ENCODE data around the gene INSYN1. TPM values are rescaled to one million over a fixed set of nuclear protein-coding genes. Genes with fewer than 3 reads are reported as not detected.

Gene INSYN1
- polyA plus RNA-seq, 1 donor from 2014 or later = 21.3 TPM

DNA sequence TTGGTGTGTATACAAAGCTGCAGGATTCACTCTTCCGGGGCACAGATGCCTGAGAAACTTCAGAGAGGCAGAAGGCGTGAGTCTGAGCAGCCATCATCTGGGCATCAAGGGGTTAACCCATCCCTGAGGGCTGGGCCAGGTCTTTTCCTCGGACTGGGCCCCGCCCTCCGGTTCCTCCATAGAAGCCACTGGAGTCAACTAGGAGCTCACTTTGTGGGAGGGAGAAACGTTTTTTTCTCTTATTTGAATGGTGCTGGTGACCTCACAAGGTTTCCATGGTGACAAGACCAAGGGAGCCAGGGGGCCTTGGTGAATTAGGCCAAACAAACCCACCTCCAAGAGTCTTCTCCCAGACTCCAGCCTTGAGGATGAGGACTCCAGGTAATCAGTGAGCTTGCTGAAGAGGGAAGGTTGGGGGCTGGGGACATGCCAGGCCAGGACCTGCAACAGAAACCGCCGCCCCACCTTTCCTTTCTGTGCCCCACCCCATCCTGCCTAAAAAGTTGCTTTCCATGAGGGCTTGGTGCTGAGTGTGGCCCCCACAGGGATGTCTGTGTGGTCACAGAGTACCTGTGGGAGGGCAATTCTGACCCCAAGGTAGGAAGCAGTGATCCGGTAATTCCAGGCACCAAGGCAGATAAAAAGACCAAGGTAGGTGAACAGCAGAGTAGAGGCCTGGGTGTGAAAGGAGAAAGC is 14.8 kb upstream of the INSYN1 start:
- H3K4me2 ChIP-seq (ENCODE audit: low read length) = no peak overlapping the region
- no peaks in the 10 kb centered on the region for H3K27me3 ChIP-seq (ENCODE audit: insufficient read depth, low read depth, low read length)
- no peaks in the 10 kb centered on the region for H3K9me3 ChIP-seq (ENCODE audit: low read length)
- H3K4me3 ChIP-seq (ENCODE audit: low read length) = no peak overlapping the region
- H3F3A ChIP-seq (ENCODE audit: insufficient read depth, low read length, poor library complexity, severe bottlenecking) = no peaks in the 10 kb centered on the region
- no peak overlapping the region for H3K9ac ChIP-seq (ENCODE audit: low read length)
- no peaks in the 10 kb centered on the region for H3K9me2 ChIP-seq (ENCODE audit: insufficient read depth, low read length)
- H4K20me1 ChIP-seq (ENCODE audit: insufficient read depth) = no peaks in the 10 kb centered on the region
- no peak overlapping the region for H3K27ac ChIP-seq (ENCODE audit: low read length)
- TF ChIP-seq, protein P1, sequence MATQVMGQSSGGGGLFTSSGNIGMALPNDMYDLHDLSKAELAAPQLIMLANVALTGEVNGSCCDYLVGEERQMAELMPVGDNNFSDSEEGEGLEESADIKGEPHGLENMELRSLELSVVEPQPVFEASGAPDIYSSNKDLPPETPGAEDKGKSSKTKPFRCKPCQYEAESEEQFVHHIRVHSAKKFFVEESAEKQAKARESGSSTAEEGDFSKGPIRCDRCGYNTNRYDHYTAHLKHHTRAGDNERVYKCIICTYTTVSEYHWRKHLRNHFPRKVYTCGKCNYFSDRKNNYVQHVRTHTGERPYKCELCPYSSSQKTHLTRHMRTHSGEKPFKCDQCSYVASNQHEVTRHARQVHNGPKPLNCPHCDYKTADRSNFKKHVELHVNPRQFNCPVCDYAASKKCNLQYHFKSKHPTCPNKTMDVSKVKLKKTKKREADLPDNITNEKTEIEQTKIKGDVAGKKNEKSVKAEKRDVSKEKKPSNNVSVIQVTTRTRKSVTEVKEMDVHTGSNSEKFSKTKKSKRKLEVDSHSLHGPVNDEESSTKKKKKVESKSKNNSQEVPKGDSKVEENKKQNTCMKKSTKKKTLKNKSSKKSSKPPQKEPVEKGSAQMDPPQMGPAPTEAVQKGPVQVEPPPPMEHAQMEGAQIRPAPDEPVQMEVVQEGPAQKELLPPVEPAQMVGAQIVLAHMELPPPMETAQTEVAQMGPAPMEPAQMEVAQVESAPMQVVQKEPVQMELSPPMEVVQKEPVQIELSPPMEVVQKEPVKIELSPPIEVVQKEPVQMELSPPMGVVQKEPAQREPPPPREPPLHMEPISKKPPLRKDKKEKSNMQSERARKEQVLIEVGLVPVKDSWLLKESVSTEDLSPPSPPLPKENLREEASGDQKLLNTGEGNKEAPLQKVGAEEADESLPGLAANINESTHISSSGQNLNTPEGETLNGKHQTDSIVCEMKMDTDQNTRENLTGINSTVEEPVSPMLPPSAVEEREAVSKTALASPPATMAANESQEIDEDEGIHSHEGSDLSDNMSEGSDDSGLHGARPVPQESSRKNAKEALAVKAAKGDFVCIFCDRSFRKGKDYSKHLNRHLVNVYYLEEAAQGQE (IDR thresholded peaks at IDR 0.05; ENCODE audit: borderline replicate concordance) = no peak
- TF ChIP-seq EZH2 (IDR thresholded peaks at IDR 0.05; ENCODE audit: borderline replicate concordance, insufficient read depth, low read length, poor library complexity, severe bottlenecking) = no peak
- TF ChIP-seq RAD21 (conservative IDR thresholded peaks at IDR 0.05) = no peak
- TF ChIP-seq EP300 (conservative IDR thresholded peaks at IDR 0.05; ENCODE audit: poor library complexity, severe bottlenecking) = no peak
- TF ChIP-seq SMC3 (conservative IDR thresholded peaks at IDR 0.05; ENCODE audit: poor library complexity) = no peak
- TF ChIP-seq TAF1 (IDR thresholded peaks at IDR 0.05; ENCODE audit: low read depth) = no peak
- TF ChIP-seq, protein P2, sequence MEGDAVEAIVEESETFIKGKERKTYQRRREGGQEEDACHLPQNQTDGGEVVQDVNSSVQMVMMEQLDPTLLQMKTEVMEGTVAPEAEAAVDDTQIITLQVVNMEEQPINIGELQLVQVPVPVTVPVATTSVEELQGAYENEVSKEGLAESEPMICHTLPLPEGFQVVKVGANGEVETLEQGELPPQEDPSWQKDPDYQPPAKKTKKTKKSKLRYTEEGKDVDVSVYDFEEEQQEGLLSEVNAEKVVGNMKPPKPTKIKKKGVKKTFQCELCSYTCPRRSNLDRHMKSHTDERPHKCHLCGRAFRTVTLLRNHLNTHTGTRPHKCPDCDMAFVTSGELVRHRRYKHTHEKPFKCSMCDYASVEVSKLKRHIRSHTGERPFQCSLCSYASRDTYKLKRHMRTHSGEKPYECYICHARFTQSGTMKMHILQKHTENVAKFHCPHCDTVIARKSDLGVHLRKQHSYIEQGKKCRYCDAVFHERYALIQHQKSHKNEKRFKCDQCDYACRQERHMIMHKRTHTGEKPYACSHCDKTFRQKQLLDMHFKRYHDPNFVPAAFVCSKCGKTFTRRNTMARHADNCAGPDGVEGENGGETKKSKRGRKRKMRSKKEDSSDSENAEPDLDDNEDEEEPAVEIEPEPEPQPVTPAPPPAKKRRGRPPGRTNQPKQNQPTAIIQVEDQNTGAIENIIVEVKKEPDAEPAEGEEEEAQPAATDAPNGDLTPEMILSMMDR (IDR thresholded peaks at IDR 0.05; ENCODE audit: poor library complexity, severe bottlenecking) = no peak
- TF ChIP-seq MXI1 (conservative IDR thresholded peaks at IDR 0.05; ENCODE audit: poor library complexity, severe bottlenecking) = no peak
- no peak for TF ChIP-seq POLR2AphosphoS5 (IDR thresholded peaks at IDR 0.05)
- no peaks in the 10 kb centered on the region for H3K36me3 ChIP-seq (ENCODE audit: insufficient read depth, low read length)
- H2AFZ ChIP-seq (ENCODE audit: low read depth, low read length) = no peak overlapping the region
- no peaks in the 10 kb centered on the region for H3K79me2 ChIP-seq (replicated peaks; ENCODE audit: insufficient read depth, low read length)

DNA sequence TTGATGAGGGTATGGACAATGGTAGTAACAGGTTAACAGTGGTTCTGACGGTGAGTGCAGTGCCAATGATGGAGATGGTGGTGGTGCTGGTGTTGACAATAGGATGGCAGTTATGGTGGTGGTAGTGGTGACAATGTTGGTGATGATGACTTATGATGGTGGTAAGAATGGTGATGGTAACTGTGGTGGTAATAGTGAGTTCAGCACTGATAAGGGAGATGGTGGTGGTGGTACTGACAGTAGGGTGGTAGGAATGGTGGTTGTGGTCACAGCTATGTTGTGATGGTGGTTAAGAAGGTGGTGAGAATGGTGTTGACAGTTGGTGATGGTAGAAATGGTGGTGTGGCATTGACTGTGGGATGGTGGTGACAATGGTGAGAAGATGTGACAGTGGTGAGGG is 13.4 kb upstream of the INSYN1 start:
- Histone ChIP-seq H2AFZ (ENCODE audit: low read depth, low read length) (no peak overlapping the region), H3K27me3 (ENCODE audit: insufficient read depth, low read depth, low read length) (no peaks in the 10 kb centered on the region), H3K4me2 (ENCODE audit: low read length) (no peak overlapping the region), H3K79me2 (replicated peaks; ENCODE audit: insufficient read depth, low read length) (no peaks in the 10 kb centered on the region), H3K9me3 (ENCODE audit: low read length) (no peaks in the 10 kb centered on the region), H3K27ac (ENCODE audit: low read length) (no peak overlapping the region), H3K9ac (ENCODE audit: low read length) (no peak overlapping the region), H3K4me3 (ENCODE audit: low read length) (no peak overlapping the region), H3K9me2 (ENCODE audit: insufficient read depth, low read length) (no peaks in the 10 kb centered on the region), H4K20me1 (ENCODE audit: insufficient read depth) (no peaks in the 10 kb centered on the region), H3K36me3 (ENCODE audit: insufficient read depth, low read length) (no peaks in the 10 kb centered on the region), H3F3A (ENCODE audit: insufficient read depth, low read length, poor library complexity, severe bottlenecking) (no peaks in the 10 kb centered on the region)
- no peak for TF ChIP-seq EZH2 (IDR thresholded peaks at IDR 0.05; ENCODE audit: borderline replicate concordance, insufficient read depth, low read length, poor library complexity, severe bottlenecking)
- no peak for TF ChIP-seq EP300 (conservative IDR thresholded peaks at IDR 0.05; ENCODE audit: poor library complexity, severe bottlenecking)
- TF ChIP-seq, protein P2 (IDR thresholded peaks at IDR 0.05; ENCODE audit: poor library complexity, severe bottlenecking) = no peak
- no peak for TF ChIP-seq MXI1 (conservative IDR thresholded peaks at IDR 0.05; ENCODE audit: poor library complexity, severe bottlenecking)
- no peak for TF ChIP-seq RAD21 (conservative IDR thresholded peaks at IDR 0.05)
- TF ChIP-seq, protein P1 (IDR thresholded peaks at IDR 0.05; ENCODE audit: borderline replicate concordance) = no peak
- no peak for TF ChIP-seq POLR2AphosphoS5 (IDR thresholded peaks at IDR 0.05)
- no peak for TF ChIP-seq TAF1 (IDR thresholded peaks at IDR 0.05; ENCODE audit: low read depth)
- TF ChIP-seq SMC3 (conservative IDR thresholded peaks at IDR 0.05; ENCODE audit: poor library complexity) = no peak

Measured in neural cell (in vitro differentiated cells).